ENCODE results near the gene PLCB4.
"Not testable (repeated sequence)": the region's sequence is repeated elsewhere in the genome, so short reads cannot be mapped to it uniquely, and the experiment has no call there.

The PLCB4 gene

DNA sequence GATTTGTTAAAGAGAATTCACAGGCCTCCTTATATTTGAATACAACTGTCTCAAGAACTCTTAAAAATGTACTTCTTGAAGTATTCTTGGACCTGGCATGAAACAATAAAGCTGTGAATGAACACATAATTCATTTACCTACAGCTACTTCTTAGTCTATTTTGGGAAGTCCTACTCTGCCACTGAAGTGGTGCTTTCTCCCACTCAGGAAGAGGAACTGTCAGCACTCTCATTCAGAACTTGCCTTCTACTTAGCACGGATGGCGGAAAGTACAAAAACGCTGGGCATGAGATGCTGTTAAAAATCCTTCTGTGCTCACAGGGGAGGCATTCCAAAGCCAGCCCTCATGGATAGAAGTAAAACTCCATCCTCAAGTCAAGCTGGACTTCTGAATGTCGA is 300.7 kb downstream of the PLCB4 start:
- in situ Hi-C loops (cut with MboI; ENCODE audit: low sequenced_read_pairs, unreplicated experiment) = no loop called here
- no peak for DNase-seq (ENCODE audit: low spot score)

GRCh38 chr20:9374072-9374471 is 305.2 kb downstream of the PLCB4 start:
- in situ Hi-C loops (cut with MboI; ENCODE audit: low sequenced_read_pairs, unreplicated experiment) = no loop called here

More for the DNA sequence above, 300.7 kb downstream of the PLCB4 start:
- no peak for TF ChIP-seq CTCF (IDR thresholded peaks at IDR 0.05; ENCODE audit: borderline replicate concordance, control extremely low read depth, extremely low read depth, insufficient read depth, missing control alignments)

GRCh38 chr20:9374480-9374879 is 305.6 kb downstream of the PLCB4 start:
- in situ Hi-C loops (cut with MboI; ENCODE audit: low sequenced_read_pairs, unreplicated experiment) = no loop called here
- DNase-seq (ENCODE audit: low spot score) = no peak
- TF ChIP-seq CTCF (IDR thresholded peaks at IDR 0.05; ENCODE audit: borderline replicate concordance, control extremely low read depth, extremely low read depth, insufficient read depth, missing control alignments) = no peak

More at GRCh38 chr20:9374072-9374471, 305.2 kb downstream of the PLCB4 start:
- TF ChIP-seq CTCF (IDR thresholded peaks at IDR 0.05; ENCODE audit: borderline replicate concordance, control extremely low read depth, extremely low read depth, insufficient read depth, missing control alignments) = no peak
- no peak for DNase-seq (ENCODE audit: low spot score)

DNA sequence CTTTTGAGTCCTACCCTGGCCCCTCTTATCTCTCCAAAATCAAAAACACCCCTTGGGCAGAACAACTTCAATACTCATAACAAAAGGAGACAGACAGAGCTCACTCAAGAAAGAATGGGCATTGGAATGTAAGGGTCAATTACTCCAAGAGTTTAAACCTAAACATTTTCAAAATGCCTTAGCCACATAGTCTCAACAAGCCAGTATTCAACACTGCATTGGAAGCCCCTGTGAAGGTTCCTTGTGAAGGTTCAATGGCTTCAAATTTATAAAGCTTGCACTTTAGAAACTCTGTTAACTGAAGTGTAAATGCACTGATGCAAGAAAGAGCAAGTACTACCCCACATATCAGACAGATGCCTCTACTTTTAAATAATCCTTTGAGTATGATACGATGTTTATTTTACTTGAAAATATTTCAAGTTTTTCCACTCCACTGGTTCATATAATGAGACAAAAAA is 306.4 kb downstream of the PLCB4 start:
- in situ Hi-C loops (cut with MboI; ENCODE audit: low sequenced_read_pairs, unreplicated experiment) = no loop called here
- no peak for TF ChIP-seq CTCF (IDR thresholded peaks at IDR 0.05; ENCODE audit: borderline replicate concordance, control extremely low read depth, extremely low read depth, insufficient read depth, missing control alignments)
- no peak for DNase-seq (ENCODE audit: low spot score)

DNA sequence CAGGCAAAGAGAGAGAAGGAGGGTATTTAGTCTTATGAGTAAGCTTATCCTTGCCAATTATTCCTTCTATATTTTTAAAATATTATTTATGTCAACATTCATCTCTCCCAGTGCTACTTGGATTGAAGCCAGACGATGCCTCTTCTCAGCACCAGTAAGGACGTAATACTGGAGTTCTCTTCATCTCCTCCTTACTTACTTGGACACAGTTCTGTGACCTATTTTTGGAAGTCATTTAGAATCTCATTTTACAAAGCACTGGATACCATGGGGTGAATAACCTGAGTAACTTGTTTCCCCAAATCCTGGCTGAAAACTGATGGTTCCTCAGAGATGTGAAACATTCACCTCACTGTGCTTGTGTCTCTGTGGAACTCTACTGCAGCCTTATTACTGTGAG is 308.1 kb downstream of the PLCB4 start:
- TF ChIP-seq CTCF (IDR thresholded peaks at IDR 0.05; ENCODE audit: borderline replicate concordance, control extremely low read depth, extremely low read depth, insufficient read depth, missing control alignments) = no peak
- in situ Hi-C loops (cut with MboI; ENCODE audit: low sequenced_read_pairs, unreplicated experiment) = no loop called here
- no peak for DNase-seq (ENCODE audit: low spot score)

DNA sequence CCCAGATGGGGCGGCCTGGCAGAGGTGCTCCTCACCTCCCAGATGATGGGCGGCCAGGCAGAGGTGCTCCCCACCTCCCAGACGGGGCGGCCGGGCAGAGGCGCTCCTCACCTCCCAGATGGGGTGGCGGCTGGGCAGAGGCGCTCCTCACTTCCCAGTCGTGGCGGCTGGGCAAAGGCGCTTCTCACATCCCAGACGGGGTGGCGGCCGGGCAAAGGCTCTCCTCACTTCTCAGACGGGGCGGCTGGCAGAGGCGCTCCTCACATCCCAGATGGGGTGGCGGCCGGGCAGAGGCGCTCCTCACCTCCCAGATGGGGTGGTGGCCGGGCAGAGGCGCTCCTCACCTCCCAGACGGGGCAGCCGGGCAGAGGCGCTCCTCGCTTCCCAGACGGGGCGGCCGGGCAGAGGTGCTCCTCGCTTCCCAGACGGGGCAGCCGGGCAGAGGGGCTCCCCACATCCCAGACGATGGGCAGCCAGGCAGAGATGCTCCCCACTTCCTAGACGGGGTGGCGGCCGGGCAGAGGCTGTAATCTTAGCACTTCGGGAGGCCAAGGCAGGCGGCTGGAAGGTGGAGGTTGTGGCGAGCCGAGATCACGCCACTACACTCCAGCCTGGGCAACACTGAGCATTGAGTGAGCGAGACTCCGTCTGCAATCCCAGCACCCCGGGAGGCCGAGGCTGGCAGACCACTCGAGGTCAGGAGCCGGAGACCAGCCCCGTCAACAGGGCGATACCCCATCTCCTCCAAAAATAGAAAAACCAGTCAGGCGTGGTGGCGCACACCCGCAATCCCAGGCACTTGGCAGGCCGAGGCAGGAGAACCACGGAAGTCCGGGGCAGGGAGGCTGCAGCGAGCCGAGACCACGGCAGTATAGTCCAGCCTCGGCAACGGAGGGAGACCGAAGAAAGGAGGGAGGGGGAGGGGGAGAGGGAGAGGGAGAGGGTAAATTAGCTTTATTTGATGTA is 316.7 kb downstream of the PLCB4 start:
- DNase-seq (ENCODE audit: low spot score) = not testable (repeated sequence)

DNA sequence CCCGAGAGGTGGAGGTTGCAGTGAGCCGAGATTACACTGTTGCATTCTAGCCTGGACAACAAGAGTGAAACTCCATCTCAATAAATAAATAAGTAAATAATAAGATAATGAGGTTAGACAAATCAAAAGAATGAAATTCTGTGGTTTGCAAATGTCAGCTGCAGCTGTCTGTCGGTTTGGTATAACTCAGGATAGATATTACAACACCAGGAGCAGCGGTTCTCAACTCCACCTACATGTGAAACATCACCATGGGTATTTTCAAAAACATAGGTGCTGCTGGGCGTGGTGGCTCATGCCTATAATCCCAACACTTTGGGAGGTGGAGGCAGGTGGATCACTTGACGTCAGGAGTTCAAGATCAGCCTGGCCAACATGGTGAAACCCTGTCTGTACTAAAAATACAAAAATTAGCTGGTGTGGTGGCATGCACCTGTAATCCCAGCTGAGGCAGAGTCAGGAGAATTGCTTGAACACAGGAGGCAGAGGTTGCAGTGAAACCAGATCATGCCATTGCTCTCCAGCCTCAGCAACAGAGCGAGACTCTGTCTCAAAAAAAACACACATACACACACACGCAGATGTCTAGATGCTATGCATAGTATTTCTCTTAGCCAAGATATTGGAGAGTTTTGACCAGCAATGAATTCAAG is 319.4 kb downstream of the PLCB4 start:
- no peak for DNase-seq (ENCODE audit: low spot score)
- no peak for TF ChIP-seq CTCF (IDR thresholded peaks at IDR 0.05; ENCODE audit: borderline replicate concordance, control extremely low read depth, extremely low read depth, insufficient read depth, missing control alignments)
- in situ Hi-C loops (cut with MboI; ENCODE audit: low sequenced_read_pairs, unreplicated experiment) = no loop called here

More for the DNA sequence above, 316.7 kb downstream of the PLCB4 start:
- in situ Hi-C loops (cut with MboI; ENCODE audit: low sequenced_read_pairs, unreplicated experiment) = not testable (repeated sequence)
